Activated CD4-positive, alpha-beta T cell treated with anti-CD3 and anti-CD28 coated beads, Interleukin-2, amount 10 ng/mL, durations not matched to agents 7 days and 5 days (primary cell): ENCODE results near the gene KIAA0825. TPM values are rescaled to one million over a fixed set of nuclear protein-coding genes. Genes with fewer than 3 reads are reported as not detected.

Source experiments
- CTCF ChIA-PET: fragments of 350-600 bp; sonication (Branson Sonifier 250); formaldehyde crosslinking; loops from one replicate; lab custom pipeline; 2021; ENCODE audit warnings: antibody characterized with exemption; lab: Charles Lee
- POLR2A ChIA-PET: fragments of 350-600 bp; sonication (Branson Sonifier 250); formaldehyde crosslinking; loops from one replicate; lab custom pipeline; 2021; ENCODE audit warnings: antibody characterized with exemption; lab: Charles Lee
- DNase-seq: peaks from one replicate; pipeline ENCODE4 v3.0.0-alpha.2; 2020
- H3K27ac Mint-ChIP-seq: one replicate; pipeline ENCODE4 v1.8.0; 2021; ENCODE audit warnings: mild to moderate bottlenecking, moderate library complexity, mixed read lengths
- H3K27me3 Mint-ChIP-seq: one replicate; pipeline ENCODE4 v1.8.0; 2021; ENCODE audit warnings: mixed read lengths
- H3K36me3 Mint-ChIP-seq: one replicate; pipeline ENCODE4 v1.8.0; 2021; ENCODE audit warnings: low read depth, mixed read lengths
- H3K4me1 Mint-ChIP-seq: one replicate; pipeline ENCODE4 v1.8.0; 2021; ENCODE audit warnings: mixed read lengths
- H3K4me3 Mint-ChIP-seq: one replicate; pipeline ENCODE4 v1.8.0; 2021; ENCODE audit warnings: mild to moderate bottlenecking, moderate library complexity, mixed read lengths
- H3K9me3 Mint-ChIP-seq: one replicate; pipeline ENCODE4 v1.8.0; 2021; ENCODE audit warnings: mixed read lengths
- total RNA-seq, 2 experiments: library from RNA; stranded (reverse); gene quantifications; one replicate each; pipeline ENCODE4 v1.2.3, GENCODE V29; 2021

KIAA0825 gene
- total RNA-seq, 2 experiments from 2014 or later: 2.1 to 2.7 TPM

DNA sequence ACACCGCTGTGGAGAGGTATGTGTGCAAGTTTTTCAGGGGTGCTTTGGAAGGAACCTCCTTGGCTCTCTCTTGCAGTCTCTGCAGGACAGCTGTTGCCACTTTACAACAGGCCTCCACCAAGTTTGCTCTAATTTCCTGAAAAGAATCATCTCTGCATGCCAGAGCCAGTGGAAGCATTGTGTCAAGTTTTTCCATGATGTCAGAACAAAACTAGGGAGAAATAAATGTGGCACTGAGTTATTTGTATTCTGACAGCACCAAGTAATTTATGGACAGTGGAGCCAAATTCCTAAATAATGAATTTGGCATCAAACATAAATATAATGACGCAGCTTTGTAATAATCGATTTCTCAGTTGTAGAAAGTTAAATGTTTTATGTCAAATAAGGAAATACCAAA lies 146.9 kb downstream of the KIAA0825 start:
- ChIA-PET CTCF (no interaction called here), POLR2A (no interaction called here)
- Mint-ChIP-seq H3K27me3 (no peaks in the 10 kb centered on the region), H3K36me3 (no peaks in the 10 kb centered on the region), H3K27ac (no peak overlapping the region), H3K9me3 (no peaks in the 10 kb centered on the region), H3K4me3 (no peak overlapping the region), H3K4me1 (no peaks in the 10 kb centered on the region)
- no peak for DNase-seq

DNA sequence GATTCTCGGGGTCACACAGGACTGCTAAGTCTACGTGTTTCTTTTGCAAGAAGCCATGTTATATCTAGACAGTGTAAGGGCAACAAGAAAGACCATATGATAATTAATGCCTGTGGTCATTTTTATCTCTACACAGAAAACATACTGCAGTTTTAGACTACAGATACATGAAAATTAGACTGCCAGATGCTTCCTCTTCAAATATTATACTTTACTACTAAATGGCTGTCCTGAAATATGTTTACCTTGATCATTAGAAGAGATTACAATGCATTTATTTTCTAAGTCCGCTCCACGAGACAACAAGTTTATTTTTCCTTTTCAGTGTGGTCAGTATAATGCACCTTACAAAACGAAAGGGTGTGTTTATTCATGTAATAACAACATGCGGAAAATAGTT lies 147.6 kb downstream of the KIAA0825 start:
- no peak overlapping the region for H3K4me3 Mint-ChIP-seq
- H3K4me1 Mint-ChIP-seq: no peaks in the 10 kb centered on the region
- no peaks in the 10 kb centered on the region for H3K36me3 Mint-ChIP-seq
- H3K27me3 Mint-ChIP-seq: no peaks in the 10 kb centered on the region
- H3K9me3 Mint-ChIP-seq: no peaks in the 10 kb centered on the region
- no peak for DNase-seq
- H3K27ac Mint-ChIP-seq: no peak overlapping the region
- ChIA-PET POLR2A (no interaction called here), CTCF (no interaction called here)

DNA sequence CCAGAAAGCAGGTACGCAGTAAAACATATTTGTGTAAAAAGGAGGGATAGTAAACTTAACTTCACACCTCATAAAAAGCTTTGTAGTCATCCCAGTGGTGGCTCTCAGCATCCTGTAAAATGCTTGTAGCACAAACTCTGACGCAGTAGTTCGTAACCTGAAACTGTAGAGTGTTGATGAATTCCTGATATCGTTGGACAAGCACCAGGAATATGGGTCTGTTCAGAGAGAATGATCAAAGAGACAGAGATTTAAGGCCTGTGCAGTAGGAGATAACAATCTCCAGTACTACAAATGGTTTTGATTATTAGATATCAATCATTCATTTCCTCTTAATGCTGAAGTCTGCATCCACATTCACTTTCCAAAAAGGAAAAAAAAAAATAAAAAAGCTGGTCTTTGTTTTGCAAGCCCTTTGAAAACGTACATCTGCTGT lies 148.5 kb downstream of the KIAA0825 start:
- ChIA-PET POLR2A (interaction anchor here (0.7 kb wide), 1 partner anchor 745 kb away, joined by 3 read pairs; no protein-coding TSS in a partner anchor), CTCF (no interaction called here)
- Mint-ChIP-seq H3K4me1 (no peaks in the 10 kb centered on the region), H3K4me3 (no peak overlapping the region), H3K27me3 (no peaks in the 10 kb centered on the region), H3K36me3 (no peaks in the 10 kb centered on the region), H3K27ac (no peak overlapping the region), H3K9me3 (no peaks in the 10 kb centered on the region)
- no peak for DNase-seq

DNA sequence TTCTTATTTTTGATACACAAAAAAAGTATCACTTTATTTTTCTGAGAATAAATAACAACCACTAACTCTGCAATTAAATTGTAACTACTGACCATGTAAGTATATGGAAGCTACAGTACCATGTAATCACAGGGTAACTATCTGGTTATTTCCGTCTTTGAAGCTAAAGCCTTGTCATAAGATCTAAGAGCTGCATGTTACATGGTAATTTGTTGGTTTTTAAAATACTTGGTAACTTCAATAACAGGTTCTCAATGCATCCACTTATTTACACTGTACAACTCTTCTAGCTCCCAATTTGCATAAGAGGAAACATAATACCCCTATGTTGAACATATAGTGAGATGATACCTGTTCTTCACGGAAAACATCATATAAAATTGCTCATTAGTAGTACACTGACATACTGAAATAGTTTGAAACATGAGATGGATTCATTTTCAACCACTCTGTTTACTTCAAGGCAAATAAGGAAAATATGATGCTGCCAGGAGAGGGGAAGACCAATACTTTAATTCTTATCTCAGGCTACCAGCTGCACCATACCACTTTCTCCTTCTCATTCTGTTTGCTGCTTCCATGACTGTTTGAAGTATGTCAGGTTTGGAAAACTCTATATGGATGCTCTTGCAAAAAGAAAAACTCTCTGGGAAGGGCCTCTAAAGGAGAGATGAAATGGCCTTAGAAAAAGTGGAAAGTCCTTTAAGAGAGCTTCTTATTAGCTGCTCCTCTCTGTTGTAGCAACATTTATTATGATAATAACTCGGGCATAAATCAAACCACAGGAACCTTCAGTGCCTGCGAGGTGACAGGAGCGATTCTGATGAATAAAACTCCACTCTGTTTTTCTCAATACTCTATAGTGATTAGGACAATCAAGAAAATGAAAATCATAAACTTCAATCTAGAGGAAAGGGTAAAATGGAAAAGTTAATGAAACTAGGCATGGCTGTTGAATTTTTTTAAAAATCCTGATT lies 150.2 kb downstream of the KIAA0825 start:
- H3K27ac Mint-ChIP-seq: no peak overlapping the region
- H3K4me1 Mint-ChIP-seq: no peaks in the 10 kb centered on the region
- no peak for DNase-seq
- H3K36me3 Mint-ChIP-seq: no peaks in the 10 kb centered on the region
- H3K4me3 Mint-ChIP-seq: no peak overlapping the region
- no peaks in the 10 kb centered on the region for H3K27me3 Mint-ChIP-seq
- POLR2A ChIA-PET: no interaction called here
- H3K9me3 Mint-ChIP-seq: no peaks in the 10 kb centered on the region
- CTCF ChIA-PET: interaction anchor here (0.5 kb wide), 1 partner anchor 22 kb away, joined by 3 read pairs; no protein-coding TSS in a partner anchor

DNA sequence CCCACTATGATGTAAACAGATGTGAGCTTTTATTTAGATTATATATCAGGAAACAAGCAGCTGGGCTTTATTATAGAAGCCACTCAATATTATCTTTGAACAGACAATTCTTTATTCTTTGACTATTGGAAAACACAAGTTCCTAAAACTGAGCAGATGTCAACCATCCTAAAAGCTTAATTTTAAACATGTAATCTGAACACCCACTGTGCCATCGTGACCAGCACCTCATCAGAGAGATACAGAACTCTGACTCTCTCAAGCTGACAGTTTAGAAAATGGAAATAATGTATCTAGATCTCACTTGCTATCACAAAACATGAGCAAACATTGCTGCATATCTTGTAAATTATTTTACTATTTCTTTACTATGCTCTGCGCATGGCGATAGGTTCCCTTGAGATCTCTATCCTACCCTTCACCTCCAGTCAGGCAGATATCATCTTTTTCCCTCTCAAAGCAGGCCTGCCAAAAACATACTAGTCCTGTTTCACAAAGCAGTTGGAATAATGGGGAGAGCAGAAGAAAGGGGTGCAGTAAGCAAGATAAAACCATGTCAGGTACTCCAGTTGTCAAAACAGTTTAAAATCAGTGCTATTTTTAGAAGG lies 151.0 kb downstream of the KIAA0825 start:
- ChIA-PET CTCF (no interaction called here), POLR2A (no interaction called here)
- Mint-ChIP-seq H3K27me3 (no peaks in the 10 kb centered on the region), H3K4me1 (no peaks in the 10 kb centered on the region), H3K4me3 (no peak overlapping the region), H3K27ac (no peak overlapping the region), H3K9me3 (no peaks in the 10 kb centered on the region), H3K36me3 (no peaks in the 10 kb centered on the region)
- no peak for DNase-seq

DNA sequence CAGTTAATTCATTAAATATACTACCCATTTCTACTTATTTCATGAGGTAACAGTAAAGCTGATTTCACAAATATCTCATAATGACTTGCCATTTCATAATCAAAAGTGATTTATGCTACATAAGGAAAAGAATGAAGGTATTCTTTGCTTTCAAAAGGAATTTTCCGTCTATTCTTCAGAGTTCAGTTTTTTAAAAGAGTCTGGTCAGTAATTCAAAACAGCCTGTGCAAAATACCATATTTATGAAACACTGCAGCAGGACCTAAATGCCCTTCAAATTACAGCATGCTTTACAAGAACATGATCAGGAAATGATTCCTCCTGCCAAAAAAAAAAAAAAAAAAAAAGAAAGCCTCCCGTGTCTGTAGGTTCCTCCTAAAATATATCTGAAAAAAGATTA lies 154.7 kb downstream of the KIAA0825 start:
- ChIA-PET POLR2A (no interaction called here), CTCF (no interaction called here)

DNA sequence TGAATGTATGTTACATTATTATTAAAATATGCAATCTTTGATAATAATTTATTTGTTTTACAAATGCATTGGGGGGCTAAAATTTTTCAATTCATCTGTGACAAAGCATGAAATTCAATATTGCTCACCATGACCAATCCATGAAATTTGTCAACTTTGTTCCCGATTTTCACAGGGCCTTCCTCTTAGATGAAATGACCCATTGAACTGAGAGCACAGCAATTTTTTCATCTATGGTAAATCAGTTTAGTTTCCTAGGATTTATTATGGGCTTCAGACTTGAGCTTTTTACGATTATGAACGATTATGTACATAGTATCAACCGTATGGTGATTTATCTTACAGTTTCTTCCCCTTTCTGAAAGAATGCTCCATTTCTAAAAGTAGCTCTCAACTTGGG lies 157.3 kb downstream of the KIAA0825 start:
- H3K9me3 Mint-ChIP-seq: no peaks in the 10 kb centered on the region
- H3K27me3 Mint-ChIP-seq: no peaks in the 10 kb centered on the region
- DNase-seq: no peak
- CTCF ChIA-PET: no interaction called here
- no peaks in the 10 kb centered on the region for H3K4me1 Mint-ChIP-seq
- POLR2A ChIA-PET: no interaction called here
- H3K27ac Mint-ChIP-seq: no peak overlapping the region
- H3K4me3 Mint-ChIP-seq: no peak overlapping the region
- no peaks in the 10 kb centered on the region for H3K36me3 Mint-ChIP-seq

More for the DNA sequence above, 154.7 kb downstream of the KIAA0825 start:
- DNase-seq: no peak
- Mint-ChIP-seq H3K36me3 (no peaks in the 10 kb centered on the region), H3K4me1 (no peaks in the 10 kb centered on the region), H3K9me3 (no peaks in the 10 kb centered on the region), H3K27ac (no peak overlapping the region), H3K27me3 (no peaks in the 10 kb centered on the region), H3K4me3 (no peak overlapping the region)

DNA sequence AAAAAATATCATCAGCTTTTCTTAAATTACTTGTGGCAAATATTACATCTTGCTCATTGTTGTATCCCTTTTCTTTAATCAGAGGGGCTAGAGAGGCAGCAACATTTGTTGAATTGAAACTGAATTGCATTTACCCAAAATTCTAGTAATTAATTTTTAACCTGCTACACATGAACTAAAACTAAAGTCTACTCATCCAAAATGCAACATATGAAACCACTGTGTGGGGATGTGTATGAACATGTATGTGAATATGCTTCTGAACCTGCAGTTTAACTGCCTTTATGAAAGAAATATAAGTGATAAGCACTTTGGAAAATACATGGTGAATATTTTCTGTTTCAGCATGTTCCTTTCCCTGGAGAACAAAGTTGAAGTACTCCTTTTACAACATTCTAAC lies 158.5 kb downstream of the KIAA0825 start:
- POLR2A ChIA-PET: no interaction called here
- no peak for DNase-seq
- Mint-ChIP-seq H3K27ac (no peak overlapping the region), H3K27me3 (no peaks in the 10 kb centered on the region), H3K9me3 (no peaks in the 10 kb centered on the region), H3K4me1 (no peaks in the 10 kb centered on the region), H3K36me3 (no peaks in the 10 kb centered on the region), H3K4me3 (no peak overlapping the region)
- CTCF ChIA-PET: no interaction called here

DNA sequence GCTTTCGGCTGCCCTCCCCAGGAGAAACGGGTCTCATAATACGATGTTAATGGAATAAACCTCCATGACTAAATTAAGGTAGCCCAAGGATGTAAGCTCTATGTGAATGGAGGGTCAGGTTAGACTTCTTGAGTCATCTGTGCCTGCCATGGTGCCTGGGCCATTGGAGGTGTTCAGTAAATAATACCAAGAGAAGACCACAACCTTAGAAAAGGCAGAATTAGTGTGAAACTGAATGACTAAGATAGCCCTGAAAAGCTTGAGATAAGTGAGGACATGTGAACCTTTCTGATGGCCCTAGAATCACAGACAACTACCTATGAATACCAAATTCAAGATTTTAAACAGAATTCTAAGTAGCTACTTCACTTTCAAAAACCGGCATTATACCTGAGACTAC lies 160.6 kb downstream of the KIAA0825 start:
- CTCF ChIA-PET: no interaction called here
- no peaks in the 10 kb centered on the region for H3K9me3 Mint-ChIP-seq
- H3K27me3 Mint-ChIP-seq: no peaks in the 10 kb centered on the region
- POLR2A ChIA-PET: interaction anchor here (0.6 kb wide), 1 partner anchor 1769 kb away, joined by 7 read pairs; no protein-coding TSS in a partner anchor
- no peak for DNase-seq
- H3K36me3 Mint-ChIP-seq: no peaks in the 10 kb centered on the region
- no peak overlapping the region for H3K4me3 Mint-ChIP-seq
- no peak overlapping the region for H3K27ac Mint-ChIP-seq
- no peaks in the 10 kb centered on the region for H3K4me1 Mint-ChIP-seq

DNA sequence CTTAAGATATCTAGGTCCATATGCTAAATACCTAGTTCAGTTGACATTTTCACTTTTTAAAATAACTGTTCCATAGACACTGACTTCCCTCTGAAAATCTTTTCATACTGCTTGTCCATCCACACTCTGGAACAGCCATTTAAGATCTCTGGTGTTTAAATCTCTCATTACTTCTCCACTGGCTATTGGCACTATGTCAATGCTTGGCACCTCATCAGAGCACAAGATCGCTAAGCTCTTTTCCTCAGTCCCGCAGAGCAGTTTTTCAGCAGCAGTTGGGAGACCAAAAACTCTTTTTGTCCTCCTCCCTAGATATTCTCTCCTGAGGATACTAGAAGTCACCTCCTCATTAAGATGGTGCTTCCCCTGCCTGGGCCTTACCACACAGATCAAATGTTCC lies 172.7 kb downstream of the KIAA0825 start:
- H3K4me3 Mint-ChIP-seq: no peak overlapping the region
- no peaks in the 10 kb centered on the region for H3K4me1 Mint-ChIP-seq
- no peaks in the 10 kb centered on the region for H3K9me3 Mint-ChIP-seq
- no peaks in the 10 kb centered on the region for H3K27me3 Mint-ChIP-seq
- no peak overlapping the region for H3K27ac Mint-ChIP-seq
- ChIA-PET POLR2A (no interaction called here), CTCF (no interaction called here)
- no peak for DNase-seq
- no peaks in the 10 kb centered on the region for H3K36me3 Mint-ChIP-seq

DNA sequence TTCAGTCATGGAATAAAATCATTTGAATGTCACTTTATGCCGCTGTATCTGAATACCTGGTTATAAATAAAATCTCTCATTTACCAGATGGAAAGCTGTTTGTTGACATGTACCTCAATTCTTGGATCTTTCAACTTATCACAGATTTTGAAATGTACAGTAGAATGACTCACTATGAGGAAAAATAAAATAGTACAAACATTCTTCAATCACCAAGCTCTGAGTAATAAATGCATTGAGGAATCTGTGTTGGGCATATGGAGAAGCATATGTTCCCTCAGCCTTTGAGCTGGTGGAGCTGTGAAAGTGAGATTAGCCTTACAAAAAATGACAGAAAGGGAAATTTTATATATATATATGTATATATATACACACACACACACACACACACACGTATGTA lies 175.4 kb downstream of the KIAA0825 start:
- DNase-seq: no peak
- Mint-ChIP-seq H3K4me1 (no peaks in the 10 kb centered on the region), H3K36me3 (no peaks in the 10 kb centered on the region)

DNA sequence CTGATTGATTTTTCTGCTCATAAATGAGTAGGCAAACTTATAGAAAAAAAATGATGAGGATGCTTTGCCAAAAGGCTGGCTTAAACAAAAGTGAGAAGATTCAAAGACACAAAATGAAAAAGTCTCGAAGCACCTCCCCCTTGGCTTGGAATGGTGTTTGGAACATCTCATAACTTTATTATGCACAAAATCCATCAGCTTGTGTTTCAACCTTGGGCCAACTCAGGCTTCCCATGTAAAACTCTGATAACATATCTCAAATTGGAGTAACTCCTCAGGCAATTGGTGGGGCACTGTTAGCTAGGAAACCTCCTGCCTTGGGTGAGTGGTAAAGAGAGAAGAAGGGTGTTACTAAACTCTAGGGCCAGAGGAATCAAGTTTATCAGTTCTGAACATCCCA lies 176.3 kb downstream of the KIAA0825 start:
- Mint-ChIP-seq H3K4me3 (no peak overlapping the region), H3K36me3 (no peaks in the 10 kb centered on the region), H3K27me3 (no peaks in the 10 kb centered on the region), H3K9me3 (no peaks in the 10 kb centered on the region), H3K4me1 (no peaks in the 10 kb centered on the region), H3K27ac (no peak overlapping the region)
- DNase-seq: no peak
- CTCF ChIA-PET: no interaction called here
- POLR2A ChIA-PET: no interaction called here

More for the DNA sequence above, 175.4 kb downstream of the KIAA0825 start:
- no peaks in the 10 kb centered on the region for H3K27me3 Mint-ChIP-seq
- ChIA-PET CTCF (no interaction called here), POLR2A (no interaction called here)
- no peak overlapping the region for H3K4me3 Mint-ChIP-seq
- no peaks in the 10 kb centered on the region for H3K9me3 Mint-ChIP-seq
- H3K27ac Mint-ChIP-seq: no peak overlapping the region

DNA sequence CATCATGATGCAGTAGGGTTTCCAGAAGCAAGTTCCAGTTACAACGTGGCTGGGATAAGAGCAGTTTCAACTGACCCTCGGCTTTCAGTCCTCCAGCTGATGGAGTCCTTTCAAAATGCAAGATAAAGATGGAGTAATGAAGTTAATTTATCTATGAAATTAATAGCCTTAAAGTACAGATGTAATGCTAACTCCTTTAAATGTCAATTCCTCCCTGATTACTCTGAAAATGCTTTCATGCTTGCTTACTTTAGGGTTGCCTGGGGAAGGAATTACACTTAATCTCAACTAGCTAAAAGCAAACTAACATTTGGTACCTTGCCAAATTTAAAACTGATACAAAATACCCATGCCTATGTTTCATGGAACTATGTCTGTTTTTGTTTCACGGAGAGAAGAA lies 178.4 kb downstream of the KIAA0825 start:
- Mint-ChIP-seq H3K36me3 (no peaks in the 10 kb centered on the region), H3K27me3 (no peaks in the 10 kb centered on the region), H3K27ac (no peak overlapping the region), H3K9me3 (no peaks in the 10 kb centered on the region), H3K4me3 (no peak overlapping the region), H3K4me1 (no peaks in the 10 kb centered on the region)
- no peak for DNase-seq
- CTCF ChIA-PET: interaction anchor here (1.5 kb wide), 1 partner anchor 11 kb away, joined by 5 read pairs; no protein-coding TSS in a partner anchor
- POLR2A ChIA-PET: no interaction called here
